ENCODE results near the gene TTYH2.
"Not testable (repeated sequence)": the region's sequence is repeated elsewhere in the genome, so short reads cannot be mapped to it uniquely, and the experiment has no call there.

Gene TTYH2

DNA sequence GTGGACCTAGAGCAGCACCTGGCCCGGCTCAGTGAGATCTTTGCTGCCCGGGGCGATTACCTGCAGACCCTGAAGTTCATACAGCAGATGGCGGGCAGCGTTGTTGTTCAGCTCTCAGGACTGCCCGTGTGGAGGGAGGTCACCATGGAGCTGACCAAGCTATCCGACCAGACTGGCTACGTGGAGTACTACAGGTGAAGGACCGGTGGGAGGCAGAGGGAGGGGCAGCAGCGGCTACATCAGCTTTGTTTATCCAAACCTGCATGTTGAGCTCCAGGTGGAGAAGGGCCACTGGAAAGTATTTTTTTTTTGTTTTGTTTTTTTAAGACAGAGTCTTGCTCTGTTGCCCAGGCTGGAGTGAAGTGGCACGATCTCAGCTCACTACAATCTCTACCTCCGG, 23.9 kb downstream of the TTYH2 start:
- DNase-seq (ENCODE audit: low spot score): no peak

DNA sequence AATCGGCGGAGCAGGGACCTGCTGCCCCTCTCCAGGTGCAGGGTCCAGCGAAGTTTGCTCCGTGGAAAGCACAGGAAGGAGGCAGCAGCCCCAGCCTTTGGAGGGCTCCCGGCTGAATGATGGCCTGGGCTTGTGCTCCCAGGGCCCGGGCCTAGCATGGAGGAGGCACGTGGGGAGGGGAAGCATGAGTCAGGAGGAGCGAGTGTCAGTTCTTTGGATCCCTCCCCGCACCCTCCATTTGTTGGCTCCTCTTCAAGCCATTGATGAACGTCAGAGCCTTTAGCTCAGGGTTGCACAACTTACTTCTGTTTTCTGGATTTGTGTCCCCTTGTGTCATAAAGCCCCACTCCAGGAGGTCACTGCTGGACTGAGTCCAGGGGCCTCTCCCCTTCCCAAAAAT, 25.8 kb downstream of the TTYH2 start:
- DNase-seq (ENCODE audit: low spot score): no peak

DNA sequence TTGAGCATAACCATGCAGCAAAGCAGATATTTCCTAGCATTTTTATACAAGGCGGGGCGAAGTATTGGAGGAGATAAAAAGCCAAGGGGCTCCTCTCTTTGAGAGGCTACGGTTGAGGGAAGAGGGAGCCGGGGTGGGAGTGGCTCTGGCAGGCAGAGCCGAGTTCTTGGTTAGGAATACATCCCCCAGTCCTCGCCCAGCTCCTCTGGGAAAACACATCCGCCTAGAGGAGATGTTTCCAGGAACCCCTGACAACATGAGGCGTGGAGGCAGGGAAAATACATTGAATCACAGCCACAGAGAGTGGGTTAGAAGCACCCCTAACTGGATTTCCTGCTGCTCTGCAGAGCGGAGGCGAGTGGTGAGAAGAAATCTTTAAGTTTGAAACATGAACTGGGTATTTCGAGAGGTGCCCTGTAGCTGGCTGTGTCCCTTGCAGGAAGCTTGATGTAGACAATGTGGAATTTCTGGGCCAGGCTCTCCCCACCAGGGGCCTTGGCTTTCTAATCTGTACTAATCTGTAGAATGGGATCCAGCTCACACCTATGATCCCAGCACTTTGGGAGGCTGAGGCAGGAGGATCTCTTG, 27.3 kb downstream of the TTYH2 start:
- no peak for DNase-seq (ENCODE audit: low spot score)

DNA sequence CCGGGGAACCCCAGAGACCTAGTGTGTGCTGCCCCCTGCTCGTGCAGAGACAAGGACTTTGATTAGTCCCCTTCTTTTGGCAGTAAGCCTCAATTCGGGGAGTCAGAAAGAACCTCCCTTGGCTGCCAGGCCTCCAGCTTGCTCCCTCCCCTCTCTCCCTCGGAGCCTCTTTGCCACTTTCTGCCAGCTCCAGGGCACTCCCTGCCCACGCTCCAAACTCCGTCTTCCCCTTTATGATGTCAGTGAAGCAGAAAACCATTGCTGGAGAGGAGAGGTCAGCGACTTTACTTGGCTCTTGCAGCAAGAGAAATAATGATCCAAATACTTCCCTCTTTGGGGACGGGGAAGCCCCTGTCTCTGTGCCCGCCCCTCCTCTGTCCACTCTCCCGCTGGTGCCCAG, 28.1 kb downstream of the TTYH2 start:
- no peak for DNase-seq (ENCODE audit: low spot score)

DNA sequence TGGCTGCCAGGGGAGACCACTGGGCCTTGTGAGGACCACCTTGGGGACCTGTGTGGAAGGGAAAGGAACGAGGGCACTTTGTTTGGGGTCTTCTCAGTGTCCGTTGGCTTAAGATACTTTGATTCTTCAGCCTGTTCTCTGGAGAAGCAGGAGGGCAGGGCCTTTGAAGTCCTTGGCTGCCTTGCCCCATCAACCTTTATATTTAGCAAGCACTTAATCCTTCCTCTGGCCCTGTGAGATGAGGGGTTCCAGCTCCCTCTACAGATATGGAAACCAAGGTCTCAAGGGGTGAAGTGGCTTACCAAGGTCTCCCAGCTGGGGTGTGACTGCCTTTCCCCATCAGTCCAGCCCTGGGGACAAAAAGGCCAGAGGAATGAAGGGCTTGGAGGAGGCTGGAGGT, 28.5 kb downstream of the TTYH2 start:
- DNase-seq (ENCODE audit: low spot score): no peak

DNA sequence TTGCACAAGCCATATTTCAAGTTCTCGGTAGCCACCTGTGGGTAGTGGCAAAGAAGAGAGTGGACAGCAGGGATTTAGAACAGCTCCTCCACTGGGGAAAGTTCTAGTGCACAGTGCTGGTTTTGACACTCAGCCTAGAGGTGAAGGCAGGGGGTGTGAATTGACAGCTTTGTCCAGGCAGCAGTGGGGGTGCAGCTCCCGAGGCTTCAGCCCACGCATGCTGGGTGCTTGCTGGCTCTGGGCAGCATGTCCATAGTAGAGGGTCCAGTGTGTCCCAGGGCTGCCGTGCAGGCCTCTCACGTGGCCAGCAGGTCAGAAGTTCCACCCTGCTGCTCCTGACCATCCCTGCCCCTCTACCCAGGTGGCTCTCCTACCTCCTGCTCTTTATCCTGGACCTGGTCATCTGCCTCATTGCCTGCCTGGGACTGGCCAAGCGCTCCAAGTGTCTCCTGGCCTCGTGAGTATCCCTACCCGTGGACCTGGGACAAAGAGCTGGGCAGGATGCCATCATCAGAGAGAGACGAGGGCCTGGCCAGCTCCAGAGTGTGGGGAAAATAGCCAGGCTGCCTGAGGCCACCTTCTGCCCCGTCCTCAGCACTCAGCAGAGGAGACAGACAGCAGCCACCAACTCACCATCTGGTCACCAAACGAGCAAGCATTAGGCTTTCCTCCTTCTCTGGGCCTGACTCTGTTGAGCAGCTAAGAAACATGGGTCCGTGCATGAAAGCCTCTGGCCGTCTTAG, 29.8 kb downstream of the TTYH2 start:
- DNase-seq (ENCODE audit: low spot score): no peak

DNA sequence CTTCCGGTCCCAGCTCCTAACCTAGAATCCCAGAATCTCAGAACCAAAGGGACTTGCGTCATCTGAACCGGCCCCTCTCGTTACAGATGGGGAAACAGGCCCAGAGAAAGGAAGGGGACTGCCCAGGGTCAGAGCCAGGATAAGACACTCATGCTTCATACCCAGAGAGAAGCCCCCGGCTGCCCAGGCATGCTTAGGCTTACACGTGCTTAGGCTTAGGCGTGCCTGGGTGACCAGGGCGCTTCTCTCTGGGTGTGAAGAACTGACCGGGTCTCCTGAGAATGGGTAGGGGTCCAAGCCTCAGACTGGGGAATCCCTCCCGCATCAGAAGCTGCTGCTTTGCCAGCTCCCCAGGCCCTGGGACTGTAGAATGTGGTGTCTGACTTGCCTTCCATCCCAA, 30.8 kb downstream of the TTYH2 start:
- DNase-seq (ENCODE audit: low spot score): no peak

DNA sequence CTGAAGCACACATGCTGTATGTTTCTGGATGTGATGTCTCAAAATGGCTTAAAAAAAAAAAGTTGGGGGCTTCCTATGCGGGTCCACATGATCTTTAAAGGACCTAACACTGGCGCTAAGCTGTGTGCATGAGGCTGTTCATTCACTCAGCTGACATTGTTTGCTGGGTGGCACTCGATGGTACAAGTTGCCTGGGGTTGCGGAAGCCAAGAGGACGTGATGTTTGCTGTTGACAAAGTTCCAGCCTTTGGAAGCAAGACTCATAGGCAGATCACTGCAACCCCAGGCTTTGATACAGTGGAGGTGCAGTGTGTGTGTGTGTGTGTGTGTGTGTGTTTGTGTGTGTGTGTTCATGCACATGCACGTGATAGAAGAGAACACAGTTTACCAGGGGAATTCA, 31.2 kb downstream of the TTYH2 start:
- no peak for DNase-seq (ENCODE audit: low spot score)

DNA sequence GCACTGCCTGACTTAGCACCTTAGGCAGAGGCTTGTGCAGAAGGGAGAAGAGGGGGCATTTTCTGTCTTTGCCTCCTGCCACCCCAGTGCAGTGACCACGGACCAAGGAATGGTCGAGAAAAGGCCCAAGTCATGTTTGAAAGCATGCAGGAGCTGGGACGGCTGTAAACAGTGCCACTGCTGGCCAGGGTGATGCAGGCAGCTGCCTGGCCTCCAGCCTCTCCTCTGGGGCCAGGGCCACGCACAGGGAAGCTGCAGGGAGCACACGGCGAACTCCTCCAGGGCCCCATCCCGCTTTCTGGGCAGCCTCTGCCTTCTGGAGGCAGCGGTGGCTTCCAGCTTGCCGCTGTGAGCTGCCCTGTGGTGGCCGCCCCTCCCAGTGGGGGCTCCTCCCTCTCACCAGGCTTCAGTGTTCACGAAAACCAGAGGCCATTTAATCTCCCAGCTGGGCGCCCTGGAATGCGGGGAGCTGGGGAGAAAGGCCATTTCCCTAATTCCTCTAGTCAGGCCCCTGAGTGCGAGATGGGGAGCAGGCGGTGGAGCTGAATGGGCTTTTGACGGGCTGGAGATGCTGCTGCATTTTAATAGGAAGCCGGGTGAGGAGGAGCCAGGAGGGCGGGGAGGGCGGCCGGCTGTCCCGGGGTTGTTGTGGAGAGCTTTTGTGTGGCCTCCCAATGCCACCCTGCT, 31.9 kb downstream of the TTYH2 start:
- DNase-seq (ENCODE audit: low spot score): no peak

DNA sequence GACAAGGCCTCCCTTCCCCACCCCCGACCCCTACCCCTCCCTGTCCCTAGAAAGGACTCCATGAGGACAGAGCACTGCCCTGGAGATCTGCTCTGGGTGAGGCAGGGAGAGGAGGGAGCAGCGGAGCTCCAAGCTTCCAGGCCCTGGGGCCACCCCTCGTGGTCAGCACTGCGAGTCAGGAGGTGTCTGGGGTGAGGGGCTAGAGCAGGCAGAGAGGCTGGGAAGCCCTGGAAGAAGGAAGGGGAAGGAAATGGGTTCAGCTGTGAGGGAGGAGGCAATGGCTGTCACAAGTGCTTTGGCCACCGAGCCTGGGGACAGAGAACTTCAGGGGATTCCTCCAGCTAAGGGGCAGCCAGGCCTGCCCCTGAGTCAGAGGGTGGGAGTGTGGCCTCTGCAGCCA, 32.5 kb downstream of the TTYH2 start:
- DNase-seq (ENCODE audit: low spot score): no peak

DNA sequence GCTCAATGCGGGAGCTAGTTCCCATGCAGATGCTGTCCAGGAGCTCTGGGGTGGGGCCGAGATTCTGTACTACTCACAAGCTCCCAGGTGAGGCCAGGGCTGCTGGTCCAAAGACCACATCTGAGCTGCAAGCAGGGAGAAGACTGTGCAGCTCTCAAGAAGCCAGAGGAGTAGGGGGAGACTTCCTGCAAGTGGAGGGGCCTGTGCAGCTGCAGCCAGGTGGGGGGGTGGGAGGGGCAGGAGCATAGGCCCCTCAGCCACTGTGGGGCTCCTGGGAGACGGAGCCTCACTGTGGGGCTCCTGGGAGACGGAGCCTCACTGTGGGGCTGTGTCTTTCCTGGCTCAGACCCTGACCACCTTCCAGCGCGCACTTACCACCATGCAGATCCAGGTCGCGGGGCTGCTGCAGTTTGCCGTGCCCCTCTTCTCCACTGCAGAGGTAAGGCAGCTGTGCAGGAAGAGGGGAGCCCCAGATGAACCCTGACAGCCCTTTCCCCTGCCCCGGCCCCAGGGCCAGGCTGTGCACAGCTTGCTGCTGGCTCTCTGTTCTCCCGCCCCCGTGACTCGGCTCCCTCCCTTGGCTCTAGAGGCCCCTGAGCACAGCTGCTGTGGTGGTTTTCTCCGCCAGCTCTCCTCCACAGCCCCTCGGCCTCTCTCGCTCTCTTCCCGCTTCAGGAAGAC, 36.4 kb downstream of the TTYH2 start:
- no peak for DNase-seq (ENCODE audit: low spot score)

DNA sequence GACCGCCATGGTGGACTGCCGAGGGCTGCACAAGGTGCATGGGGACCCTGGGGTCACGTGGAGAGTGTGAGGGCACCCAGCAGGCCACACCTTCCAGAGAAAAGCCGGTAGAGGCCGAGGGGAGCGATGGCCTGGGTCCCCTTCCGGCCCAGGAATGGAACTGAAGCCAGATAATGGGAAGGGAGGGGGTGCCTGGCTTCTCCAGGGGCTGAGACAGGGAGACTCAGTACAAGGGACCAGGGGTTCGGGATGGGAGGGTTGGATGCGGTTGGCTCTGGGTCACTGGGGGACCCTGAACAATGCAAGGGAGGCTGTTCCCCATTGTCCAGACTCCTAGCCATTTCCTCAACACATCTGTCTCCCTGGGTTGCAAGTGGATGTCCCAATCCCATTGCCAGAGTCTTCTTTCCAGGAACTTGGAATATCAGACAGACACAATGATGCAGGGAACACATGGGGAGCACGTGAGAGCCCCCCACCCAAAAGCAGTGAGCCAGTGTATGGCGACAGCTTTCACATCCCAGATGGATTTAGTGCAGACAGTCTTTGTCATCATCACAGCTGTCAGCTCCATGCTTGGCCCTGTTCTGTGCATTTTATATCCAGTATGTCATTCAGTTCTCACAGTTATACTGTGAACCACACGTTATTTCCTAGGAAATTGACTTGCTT, 37.1 kb downstream of the TTYH2 start:
- no peak for DNase-seq (ENCODE audit: low spot score)

DNA sequence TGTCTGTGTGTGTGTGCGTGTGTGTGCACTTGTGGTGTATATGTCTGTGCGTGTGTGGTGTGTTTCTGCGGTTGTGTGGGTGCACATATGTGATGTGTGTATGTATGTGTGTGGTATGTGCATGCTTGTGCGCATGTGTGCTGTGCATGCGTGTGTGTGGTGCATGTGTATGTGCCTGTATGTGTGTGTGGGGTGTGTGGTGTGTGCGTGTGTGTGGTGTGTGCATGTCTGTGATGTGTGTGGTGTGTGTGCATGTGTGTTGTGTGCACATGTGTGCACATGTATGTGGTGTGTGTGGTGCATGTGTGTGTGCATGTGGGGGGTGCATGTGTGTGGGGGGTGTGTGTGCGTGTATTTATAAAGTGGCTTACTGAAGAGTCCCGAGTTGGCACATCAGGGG, 37.7 kb downstream of the TTYH2 start:
- DNase-seq (ENCODE audit: low spot score): no peak

DNA sequence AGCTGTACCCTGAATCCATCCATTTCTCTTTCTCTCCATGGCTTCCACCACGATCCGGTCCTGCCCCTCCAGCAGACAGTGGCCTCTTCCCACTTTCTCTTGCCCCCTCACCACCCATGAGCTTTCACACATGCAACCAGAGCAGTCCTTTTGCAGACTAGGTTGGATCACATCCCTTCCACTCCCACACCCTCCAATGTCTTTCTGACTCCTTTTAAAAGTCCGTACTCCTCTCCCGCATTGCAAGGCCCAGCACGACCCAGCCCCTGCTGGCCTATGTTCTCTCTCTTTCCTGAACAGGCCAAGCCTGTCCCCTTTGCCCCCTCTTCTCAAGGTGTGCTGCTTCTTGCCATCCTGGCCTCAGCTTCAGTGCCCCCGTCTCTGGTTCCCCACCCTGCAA, 38.2 kb downstream of the TTYH2 start:
- no peak for DNase-seq (ENCODE audit: low spot score)

DNA sequence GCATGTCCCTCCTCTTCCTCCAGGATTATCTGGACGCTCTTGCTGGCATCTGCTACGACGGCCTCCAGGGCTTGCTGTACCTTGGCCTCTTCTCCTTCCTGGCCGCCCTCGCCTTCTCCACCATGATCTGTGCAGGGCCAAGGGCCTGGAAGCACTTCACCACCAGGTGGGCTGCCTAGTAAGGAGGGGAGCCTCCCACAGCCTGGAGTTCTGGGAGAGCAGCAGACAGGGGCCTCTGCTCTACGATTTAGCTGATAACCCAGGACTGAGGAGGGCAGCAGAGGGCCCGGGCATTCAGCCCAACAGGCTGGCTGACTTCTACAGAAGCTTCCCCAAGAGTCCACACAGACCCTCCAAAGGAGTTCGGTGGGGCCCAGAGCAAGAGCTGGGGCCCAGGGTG, 38.8 kb downstream of the TTYH2 start:
- no peak for DNase-seq (ENCODE audit: low spot score)

DNA sequence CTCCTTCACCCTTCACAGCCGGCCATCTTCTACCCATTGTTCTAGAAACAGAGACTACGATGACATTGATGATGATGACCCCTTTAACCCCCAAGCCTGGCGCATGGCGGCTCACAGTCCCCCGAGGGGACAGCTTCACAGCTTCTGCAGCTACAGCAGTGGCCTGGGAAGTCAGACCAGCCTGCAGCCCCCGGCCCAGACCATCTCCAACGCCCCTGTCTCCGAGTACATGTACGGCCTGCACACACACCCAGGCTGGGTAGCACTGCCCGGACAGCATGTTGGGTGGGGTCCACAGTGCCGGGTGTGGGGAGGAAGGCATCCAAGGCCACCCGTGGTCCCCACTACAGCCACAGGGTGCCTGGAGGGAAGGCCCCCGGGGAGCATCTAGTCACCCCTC, 39.7 kb downstream of the TTYH2 start:
- DNase-seq (ENCODE audit: low spot score): no peak

DNA sequence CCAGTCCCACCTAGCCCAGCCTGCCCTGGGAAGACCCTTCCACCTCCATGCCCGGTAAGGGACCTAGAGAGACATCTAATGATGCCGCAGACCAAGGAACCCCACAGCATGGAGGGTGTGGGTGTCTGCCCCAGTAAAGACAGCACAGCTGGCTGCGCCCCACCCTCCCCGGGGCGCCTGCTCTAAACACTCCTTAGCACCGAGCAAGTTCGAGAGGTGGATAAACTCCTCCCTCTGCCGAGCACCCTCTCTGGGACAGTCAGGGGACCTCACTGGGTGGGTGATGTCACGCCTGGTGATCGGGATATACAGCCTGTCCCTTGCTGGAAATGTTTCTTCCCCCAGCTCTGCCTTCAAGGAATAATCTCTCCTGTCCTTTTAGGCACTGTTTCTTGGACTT, 43.9 kb downstream of the TTYH2 start:
- no peak for DNase-seq (ENCODE audit: low spot score)

DNA sequence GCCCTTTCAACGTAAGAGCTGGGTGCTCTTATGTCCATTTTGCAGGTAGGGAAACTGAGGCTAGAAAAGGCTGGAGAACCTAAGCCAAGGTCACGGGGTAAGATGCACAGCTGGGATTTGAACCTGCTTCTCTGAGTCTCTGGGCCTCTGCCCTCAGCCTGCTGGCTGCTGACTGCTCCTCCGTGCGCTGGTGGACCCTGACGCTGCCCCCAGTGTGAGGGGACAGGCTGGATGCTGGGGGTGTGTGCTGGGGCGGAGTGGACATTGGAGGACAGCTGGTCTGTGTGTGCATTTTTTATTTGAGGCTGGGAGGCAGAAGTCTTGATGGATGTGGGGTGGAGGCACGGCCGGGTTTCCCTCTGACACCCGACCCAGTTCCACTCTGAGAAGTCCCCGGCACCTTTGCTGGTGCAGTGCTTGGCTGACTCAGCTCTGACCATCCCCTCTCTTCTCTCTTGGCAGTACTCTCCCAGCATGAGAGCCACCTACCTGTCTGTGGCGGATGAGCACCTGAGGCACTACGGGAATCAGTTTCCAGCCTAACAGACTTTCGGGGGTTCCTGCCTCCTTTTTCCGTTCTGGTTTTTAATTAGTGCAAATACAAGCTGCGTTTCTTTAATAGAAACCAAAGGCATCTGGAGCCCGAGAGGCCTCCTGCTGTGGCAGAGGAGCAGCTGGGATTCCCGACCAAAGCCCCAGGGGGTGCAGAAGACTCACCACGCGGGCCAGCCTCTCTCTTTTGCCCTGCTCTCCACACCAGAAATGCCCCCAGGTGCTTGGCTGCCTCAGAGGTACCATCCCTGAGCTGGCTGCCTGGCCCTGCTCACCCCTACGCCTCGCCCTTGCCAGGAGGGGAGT, 46.5 kb downstream of the TTYH2 start:
- DNase-seq (ENCODE audit: low spot score): no peak

DNA sequence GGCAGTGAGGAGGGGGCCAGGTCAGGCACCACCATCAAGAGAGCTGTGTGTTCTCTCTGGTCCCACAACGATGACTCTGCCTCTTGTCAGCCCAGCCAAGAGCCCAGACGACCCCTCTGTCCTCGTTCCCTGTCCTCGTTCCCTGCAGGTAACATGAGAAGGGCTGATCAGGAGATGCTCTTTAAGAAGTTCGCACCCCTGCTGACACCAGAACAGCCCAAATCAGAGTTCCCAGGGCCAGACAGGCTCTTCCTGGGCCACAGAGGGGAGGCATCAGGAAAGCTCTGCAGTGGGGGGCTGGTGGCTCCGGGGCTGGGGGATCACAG, 47.1 kb downstream of the TTYH2 start:
- DNase-seq (ENCODE audit: low spot score): no peak

DNA sequence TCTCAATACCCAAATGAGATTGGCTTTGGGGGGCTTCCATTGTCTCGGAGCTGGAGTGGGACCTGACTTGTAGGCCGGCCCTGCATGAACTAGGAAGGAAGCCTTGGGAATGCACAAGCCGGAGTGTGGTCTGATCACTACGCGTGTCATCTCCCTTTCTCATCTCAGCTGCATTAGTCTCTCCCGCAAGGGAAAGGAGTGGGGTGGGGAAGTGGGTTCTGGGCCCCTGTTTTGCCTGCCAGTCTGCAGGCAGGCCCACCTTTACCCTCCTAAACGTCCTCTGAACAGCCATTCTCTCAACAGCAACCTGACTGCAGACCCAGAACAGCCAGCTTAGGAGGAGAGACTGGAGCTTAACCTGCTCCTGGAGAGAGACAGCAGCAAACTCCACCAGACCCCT, 49.2 kb downstream of the TTYH2 start:
- no peak for DNase-seq (ENCODE audit: low spot score)

DNA sequence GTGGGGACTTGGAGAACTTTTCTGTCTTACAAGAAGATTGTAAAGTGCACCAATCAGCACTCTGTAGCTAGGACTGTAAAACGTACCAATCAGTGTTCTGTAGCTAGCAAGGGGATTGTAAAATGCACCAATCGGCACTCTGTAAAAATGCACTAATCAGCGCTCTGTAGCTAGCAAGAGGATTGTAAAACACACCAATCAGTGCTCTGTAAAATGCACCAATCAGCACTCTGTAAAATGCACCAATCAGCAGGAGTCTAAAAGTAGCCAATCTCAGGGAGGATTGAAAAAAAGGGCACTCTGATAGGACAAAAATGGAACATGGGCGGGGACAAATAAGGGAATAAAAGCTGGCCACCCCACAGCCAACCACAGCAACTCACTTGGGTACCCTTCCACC, 53.7 kb downstream of the TTYH2 start:
- DNase-seq (ENCODE audit: low spot score): not testable (repeated sequence)

DNA sequence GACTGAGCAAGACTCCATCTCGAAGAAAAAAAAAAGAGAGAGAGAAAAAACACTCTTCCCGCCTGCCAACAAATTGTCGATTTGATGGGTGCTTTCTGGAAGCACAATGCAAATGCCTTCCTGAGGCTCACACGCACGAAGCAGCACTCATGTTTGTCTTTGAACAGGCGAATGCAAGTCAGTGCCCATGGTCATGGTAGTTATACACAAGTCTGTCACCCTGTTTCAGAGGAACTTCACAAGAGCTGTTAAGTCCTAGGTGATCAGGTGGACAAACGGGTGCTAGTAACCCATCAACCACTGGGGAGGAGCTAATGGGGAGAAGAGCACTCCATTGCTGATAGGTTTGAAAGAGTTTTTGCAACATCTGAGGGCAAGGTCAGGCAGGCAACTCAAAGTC, 54.2 kb downstream of the TTYH2 start:
- DNase-seq (ENCODE audit: low spot score): no peak
